Stimulated activated naive CD8-positive, alpha-beta T cell treated with anti-CD3 and anti-CD28 coated beads, Interleukin-15, Interleukin-2, amounts not matched to agents 100 ng/mL and 50 ng/mL, for 24 hours (primary cell): ENCODE data around the gene TESK2.
"Not testable (repeated sequence)": the region's sequence is repeated elsewhere in the genome, so short reads cannot be mapped to it uniquely, and the experiment has no call there.

Experiments
- H3K27ac Mint-ChIP-seq: one replicate; pipeline ENCODE4 v1.8.0; 2021; ENCODE audit warnings: mild to moderate bottlenecking, mixed read lengths
- H3K27me3 Mint-ChIP-seq: one replicate; pipeline ENCODE4 v1.8.0; 2021; ENCODE audit warnings: mixed read lengths
- H3K36me3 Mint-ChIP-seq: one replicate; pipeline ENCODE4 v1.8.0; 2021; ENCODE audit warnings: low read depth, mixed read lengths
- H3K4me1 Mint-ChIP-seq: one replicate; pipeline ENCODE4 v1.8.0; 2021; ENCODE audit warnings: low read depth, mixed read lengths
- H3K4me3 Mint-ChIP-seq: one replicate; pipeline ENCODE4 v1.8.0; 2021; ENCODE audit warnings: mild to moderate bottlenecking, mixed read lengths
- H3K9me3 Mint-ChIP-seq: one replicate; pipeline ENCODE4 v1.8.0; 2021; ENCODE audit warnings: mixed read lengths

TESK2 gene

DNA sequence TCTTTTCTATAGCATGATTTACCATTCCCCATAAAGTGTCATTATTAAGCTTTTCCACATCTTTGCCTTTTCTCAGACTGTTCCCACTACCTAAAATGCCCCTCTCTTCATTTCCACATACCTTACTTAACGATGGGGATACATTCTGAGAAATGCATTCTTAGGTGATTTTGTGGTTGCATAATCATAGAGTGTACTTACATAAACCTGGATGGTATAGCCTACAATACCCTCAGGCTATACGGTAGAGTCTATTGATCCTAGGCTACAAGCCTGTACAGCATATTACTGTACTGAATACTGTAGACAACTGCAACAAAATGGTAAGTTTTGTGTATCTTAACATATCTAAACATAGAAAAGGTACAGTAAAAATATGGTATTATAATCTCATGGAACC lies 95.9 kb downstream of the TESK2 start:
- H3K4me1 Mint-ChIP-seq: peaks cover 26% of the 10 kb centered on the region
- H3K36me3 Mint-ChIP-seq: no peaks in the 10 kb centered on the region
- H3K4me3 Mint-ChIP-seq: no peak overlapping the region
- H3K9me3 Mint-ChIP-seq: no peaks in the 10 kb centered on the region
- no peaks in the 10 kb centered on the region for H3K27me3 Mint-ChIP-seq
- H3K27ac Mint-ChIP-seq: no peak overlapping the region

DNA sequence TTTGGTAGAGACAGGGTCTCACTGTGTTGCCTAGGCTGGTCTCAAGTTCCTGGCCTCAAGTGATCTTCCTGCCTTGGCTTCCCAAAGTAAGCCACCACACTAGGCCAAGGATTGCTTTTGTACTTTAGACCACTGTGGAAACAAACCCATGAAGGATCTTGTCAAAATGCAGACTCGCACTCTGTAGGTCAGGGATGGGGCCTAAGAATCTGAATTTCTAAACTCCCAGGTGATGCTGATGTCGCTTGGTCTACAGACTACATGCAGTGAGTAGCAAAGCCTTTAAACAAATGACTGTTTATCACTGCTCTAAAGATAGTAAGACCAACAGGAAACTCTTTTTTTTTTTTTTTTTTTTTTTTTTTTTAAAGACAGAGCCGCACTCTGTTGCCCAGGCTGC lies 96.6 kb downstream of the TESK2 start:
- Mint-ChIP-seq H3K27ac (no peak overlapping the region), H3K4me3 (no peak overlapping the region), H3K27me3 (no peaks in the 10 kb centered on the region)

GRCh38 chr1:45393718-45394302 lies 97.2 kb downstream of the TESK2 start:
- no peaks in the 10 kb centered on the region for H3K9me3 Mint-ChIP-seq
- H3K27ac Mint-ChIP-seq: peak overlapping the region; percentile 38
- H3K36me3 Mint-ChIP-seq: no peaks in the 10 kb centered on the region
- peaks cover 26% of the 10 kb centered on the region for H3K4me1 Mint-ChIP-seq
- no peaks in the 10 kb centered on the region for H3K27me3 Mint-ChIP-seq
- H3K4me3 Mint-ChIP-seq: peak overlapping the region; percentile 23

More for the DNA sequence above, 96.6 kb downstream of the TESK2 start:
- Mint-ChIP-seq H3K4me1 (peaks cover 26% of the 10 kb centered on the region), H3K36me3 (no peaks in the 10 kb centered on the region), H3K9me3 (no peaks in the 10 kb centered on the region)

- H3K9me3 Mint-ChIP-seq: no peaks in the 10 kb centered on the region
- no peaks in the 10 kb centered on the region for H3K4me1 Mint-ChIP-seq
- no peaks in the 10 kb centered on the region for H3K27me3 Mint-ChIP-seq
- H3K4me3 Mint-ChIP-seq: no peak overlapping the region
- H3K36me3 Mint-ChIP-seq: no peaks in the 10 kb centered on the region
- no peak overlapping the region for H3K27ac Mint-ChIP-seq
Measured at GRCh38 chr1:45386219-45386618, 104.7 kb downstream of the TESK2 start.

GRCh38 chr1:45385302-45385701 lies 105.7 kb downstream of the TESK2 start:
- H3K36me3 Mint-ChIP-seq: no peaks in the 10 kb centered on the region

GRCh38 chr1:45384213-45384612 lies 106.8 kb downstream of the TESK2 start:
- not testable (repeated sequence) for H3K4me3 Mint-ChIP-seq

More at GRCh38 chr1:45385302-45385701, 105.7 kb downstream of the TESK2 start:
- Mint-ChIP-seq H3K27me3 (no peaks in the 10 kb centered on the region), H3K27ac (no peak overlapping the region), H3K9me3 (no peaks in the 10 kb centered on the region), H3K4me3 (no peak overlapping the region), H3K4me1 (no peaks in the 10 kb centered on the region)

DNA sequence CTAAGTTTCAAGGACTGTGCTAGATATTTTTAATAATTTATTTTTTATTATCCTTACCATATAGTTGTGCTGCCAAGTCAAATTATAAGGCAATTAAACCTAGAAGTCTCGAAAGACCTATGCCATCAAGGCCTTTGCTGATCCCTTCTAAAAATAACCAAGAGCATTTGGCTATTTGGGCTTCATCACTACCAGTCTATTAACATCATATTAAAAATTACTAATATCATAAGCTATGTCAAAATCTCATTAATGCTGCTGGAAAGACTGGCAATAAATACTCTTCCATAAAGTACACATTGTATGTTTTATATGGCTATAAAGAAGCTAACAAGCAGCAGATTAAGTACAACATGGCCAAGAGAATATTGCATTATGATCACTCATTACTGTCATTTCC lies 107.8 kb downstream of the TESK2 start:
- H3K27me3 Mint-ChIP-seq: no peaks in the 10 kb centered on the region
- no peaks in the 10 kb centered on the region for H3K4me1 Mint-ChIP-seq
- no peak overlapping the region for H3K4me3 Mint-ChIP-seq
- no peaks in the 10 kb centered on the region for H3K9me3 Mint-ChIP-seq
- no peak overlapping the region for H3K27ac Mint-ChIP-seq
- H3K36me3 Mint-ChIP-seq: no peaks in the 10 kb centered on the region

More at GRCh38 chr1:45384213-45384612, 106.8 kb downstream of the TESK2 start:
- not testable (repeated sequence) for H3K9me3 Mint-ChIP-seq, H3K4me1 Mint-ChIP-seq, H3K36me3 Mint-ChIP-seq, H3K27me3 Mint-ChIP-seq, H3K27ac Mint-ChIP-seq

GRCh38 chr1:45381243-45381642 lies 109.7 kb downstream of the TESK2 start:
- no peak overlapping the region for H3K27ac Mint-ChIP-seq
- H3K4me1 Mint-ChIP-seq: no peaks in the 10 kb centered on the region
- no peaks in the 10 kb centered on the region for H3K9me3 Mint-ChIP-seq
- no peak overlapping the region for H3K4me3 Mint-ChIP-seq
- no peaks in the 10 kb centered on the region for H3K36me3 Mint-ChIP-seq
- no peaks in the 10 kb centered on the region for H3K27me3 Mint-ChIP-seq

DNA sequence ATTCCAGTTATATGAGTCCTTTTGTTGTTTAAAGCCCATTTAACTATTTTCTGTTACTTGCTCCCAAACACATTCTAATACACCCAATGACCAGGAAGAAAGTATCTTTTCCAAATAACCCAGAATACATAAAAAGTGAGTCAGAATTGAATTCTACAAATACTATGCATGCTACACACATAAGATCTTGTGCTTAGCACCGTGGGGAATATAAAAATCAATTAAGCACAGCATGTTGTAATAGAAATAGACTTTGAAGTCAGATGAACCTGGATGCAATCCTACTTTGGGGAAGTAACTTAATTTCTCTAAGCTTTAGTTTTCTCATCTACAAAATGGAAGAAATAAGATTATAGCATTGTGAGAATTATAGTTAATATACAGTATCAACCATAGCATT lies 110.2 kb downstream of the TESK2 start:
- H3K27ac Mint-ChIP-seq: no peak overlapping the region
- H3K4me1 Mint-ChIP-seq: no peaks in the 10 kb centered on the region
- no peak overlapping the region for H3K4me3 Mint-ChIP-seq
- no peaks in the 10 kb centered on the region for H3K36me3 Mint-ChIP-seq
- H3K9me3 Mint-ChIP-seq: no peaks in the 10 kb centered on the region
- H3K27me3 Mint-ChIP-seq: no peaks in the 10 kb centered on the region

- Mint-ChIP-seq H3K27me3 (no peaks in the 10 kb centered on the region), H3K4me1 (peaks cover 3% of the 10 kb centered on the region), H3K36me3 (no peaks in the 10 kb centered on the region), H3K9me3 (no peaks in the 10 kb centered on the region), H3K4me3 (no peak overlapping the region), H3K27ac (no peak overlapping the region)
Measured at GRCh38 chr1:45380125-45380524, 110.8 kb downstream of the TESK2 start.

- Mint-ChIP-seq H3K36me3 (no peaks in the 10 kb centered on the region), H3K27me3 (no peaks in the 10 kb centered on the region)
Measured at GRCh38 chr1:45379524-45379923, 111.4 kb downstream of the TESK2 start.

GRCh38 chr1:45378184-45378583 lies 112.8 kb downstream of the TESK2 start:
- H3K27me3 Mint-ChIP-seq: no peaks in the 10 kb centered on the region
- no peaks in the 10 kb centered on the region for H3K9me3 Mint-ChIP-seq
- no peak overlapping the region for H3K4me3 Mint-ChIP-seq
- H3K4me1 Mint-ChIP-seq: peaks cover 8% of the 10 kb centered on the region
- H3K27ac Mint-ChIP-seq: no peak overlapping the region
- no peaks in the 10 kb centered on the region for H3K36me3 Mint-ChIP-seq

More at GRCh38 chr1:45379524-45379923, 111.4 kb downstream of the TESK2 start:
- peaks cover 8% of the 10 kb centered on the region for H3K4me1 Mint-ChIP-seq
- no peaks in the 10 kb centered on the region for H3K9me3 Mint-ChIP-seq
- H3K27ac Mint-ChIP-seq: no peak overlapping the region
- H3K4me3 Mint-ChIP-seq: no peak overlapping the region

- H3K27ac Mint-ChIP-seq: no peak overlapping the region
- H3K4me3 Mint-ChIP-seq: no peak overlapping the region
- H3K36me3 Mint-ChIP-seq: no peaks in the 10 kb centered on the region
- peaks cover 8% of the 10 kb centered on the region for H3K4me1 Mint-ChIP-seq
- no peaks in the 10 kb centered on the region for H3K27me3 Mint-ChIP-seq
- no peaks in the 10 kb centered on the region for H3K9me3 Mint-ChIP-seq
Measured at GRCh38 chr1:45375104-45376090, 115.6 kb downstream of the TESK2 start.

DNA sequence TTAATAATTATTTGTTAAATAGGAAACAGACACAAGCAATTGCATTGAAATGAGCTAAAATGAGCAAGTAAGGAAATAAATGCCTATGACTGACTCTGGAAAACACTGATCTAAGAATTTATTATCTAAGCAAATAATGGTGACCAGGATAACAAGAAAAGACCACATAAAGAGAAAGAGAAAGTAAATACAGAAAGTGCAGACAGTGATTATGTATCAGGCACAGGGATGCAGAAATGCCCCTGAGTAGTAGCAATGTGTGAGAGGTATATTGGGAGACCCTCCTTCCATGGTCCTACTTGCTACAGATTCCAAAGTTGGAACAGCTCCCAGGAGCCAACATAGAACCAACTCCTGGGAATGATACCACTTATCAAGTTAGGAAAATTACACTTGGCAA lies 117.4 kb downstream of the TESK2 start:
- no peak overlapping the region for H3K27ac Mint-ChIP-seq
- H3K36me3 Mint-ChIP-seq: no peaks in the 10 kb centered on the region
- H3K9me3 Mint-ChIP-seq: no peaks in the 10 kb centered on the region
- H3K4me3 Mint-ChIP-seq: no peak overlapping the region
- peaks cover 8% of the 10 kb centered on the region for H3K4me1 Mint-ChIP-seq
- no peaks in the 10 kb centered on the region for H3K27me3 Mint-ChIP-seq

GRCh38 chr1:45370575-45370974 lies 120.4 kb downstream of the TESK2 start:
- no peaks in the 10 kb centered on the region for H3K27me3 Mint-ChIP-seq
- H3K4me3 Mint-ChIP-seq: no peak overlapping the region
- H3K27ac Mint-ChIP-seq: no peak overlapping the region
- H3K36me3 Mint-ChIP-seq: no peaks in the 10 kb centered on the region
- H3K9me3 Mint-ChIP-seq: no peaks in the 10 kb centered on the region
- peaks cover 8% of the 10 kb centered on the region for H3K4me1 Mint-ChIP-seq
